ENCODE results near the gene CDCA5. TPM values are rescaled to one million over a fixed set of nuclear protein-coding genes. Genes with fewer than 3 reads are reported as not detected.

Gene CDCA5
- total and polyA plus RNA-seq, 4 donors, result 1.8 to 2.7 (median 2.2) TPM

DNA sequence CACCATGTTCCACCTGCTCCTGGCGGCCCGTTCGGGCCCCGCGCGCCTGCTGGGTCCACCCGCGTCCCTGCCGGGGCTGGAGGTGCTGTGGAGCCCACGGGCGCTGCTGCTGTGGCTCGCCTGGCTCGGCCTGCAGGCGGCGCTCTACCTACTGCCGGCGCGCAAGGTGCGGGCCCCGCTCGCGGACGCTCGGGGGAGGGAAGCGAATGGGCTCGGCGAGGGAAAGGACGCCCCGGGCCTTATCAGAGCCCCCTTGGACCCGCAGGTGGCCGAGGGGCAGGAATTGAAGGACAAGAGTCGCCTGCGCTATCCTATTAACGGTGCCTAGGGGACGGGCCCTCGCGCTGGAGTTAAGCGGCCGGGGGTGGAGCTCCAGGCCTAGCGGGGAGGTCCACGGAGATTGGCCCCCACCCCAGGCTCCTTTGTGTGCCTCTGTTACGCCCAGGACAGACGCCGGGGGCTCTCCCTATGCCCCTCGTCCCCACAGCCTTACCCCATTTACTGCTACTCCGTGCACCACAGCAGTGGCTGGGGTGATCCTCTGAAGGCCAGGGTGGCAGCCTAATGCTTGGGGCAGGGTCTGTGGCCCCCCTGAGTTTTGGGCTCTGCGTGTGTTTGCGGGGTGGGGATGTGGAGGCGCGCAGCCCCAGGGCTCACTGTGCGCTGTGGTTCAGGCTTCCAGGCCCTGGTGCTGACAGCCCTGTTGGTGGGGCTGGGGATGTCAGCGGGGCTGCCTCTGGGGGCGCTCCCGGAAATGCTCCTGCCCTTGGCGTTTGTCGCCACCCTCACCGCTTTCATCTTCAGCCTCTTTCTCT is 28.9 kb upstream of the CDCA5 start:
- 2% methylated on average over 44 to 57 of the region's 57 CpGs for WGBS, 2 donors
- peak in 2 of 3 donors; percentile 33 to 58 for DNase-seq
- peak; percentile 50 for ATAC-seq (ENCODE audit: insufficient read depth, low FRiP score)
- Histone ChIP-seq H3K4me3 (peak overlapping the region; percentile 36), H3K27me3 (ENCODE audit: control insufficient read depth in 3 of 3, insufficient read depth in 3 of 3, low read length in 2 of 3) (peaks cover 0 to 3% (median 0%) of the 10 kb centered on the region in 3 donors), H3K9me3 (ENCODE audit: control insufficient read depth in 4 of 4, insufficient read depth in 3 of 4, low read length in 3 of 4) (no peaks in the 10 kb centered on the region), H3K36me3 (ENCODE audit: control insufficient read depth in 4 of 4, insufficient read depth in 4 of 4, low read length in 4 of 4) (peaks cover 8 to 22% (median 10%) of the 10 kb centered on the region in 4 donors), H3K27ac (ENCODE audit: low read depth in 1 of 2, low read length in 1 of 2) (peak overlapping the region; percentile 15 to 77), H3K4me1 (ENCODE audit: control insufficient read depth in 5 of 5, insufficient read depth in 5 of 5, low read length in 5 of 5) (peaks cover 0 to 37% (median 9%) of the 10 kb centered on the region in 5 donors), H3K9ac (ENCODE audit: insufficient read depth in 1 of 2, low read length in 2 of 2) (no peak overlapping the region)
- TF ChIP-seq CTCF (IDR thresholded peaks at IDR 0.05; ENCODE audit: control extremely low read depth, extremely low read depth), result peak; percentile 59

DNA sequence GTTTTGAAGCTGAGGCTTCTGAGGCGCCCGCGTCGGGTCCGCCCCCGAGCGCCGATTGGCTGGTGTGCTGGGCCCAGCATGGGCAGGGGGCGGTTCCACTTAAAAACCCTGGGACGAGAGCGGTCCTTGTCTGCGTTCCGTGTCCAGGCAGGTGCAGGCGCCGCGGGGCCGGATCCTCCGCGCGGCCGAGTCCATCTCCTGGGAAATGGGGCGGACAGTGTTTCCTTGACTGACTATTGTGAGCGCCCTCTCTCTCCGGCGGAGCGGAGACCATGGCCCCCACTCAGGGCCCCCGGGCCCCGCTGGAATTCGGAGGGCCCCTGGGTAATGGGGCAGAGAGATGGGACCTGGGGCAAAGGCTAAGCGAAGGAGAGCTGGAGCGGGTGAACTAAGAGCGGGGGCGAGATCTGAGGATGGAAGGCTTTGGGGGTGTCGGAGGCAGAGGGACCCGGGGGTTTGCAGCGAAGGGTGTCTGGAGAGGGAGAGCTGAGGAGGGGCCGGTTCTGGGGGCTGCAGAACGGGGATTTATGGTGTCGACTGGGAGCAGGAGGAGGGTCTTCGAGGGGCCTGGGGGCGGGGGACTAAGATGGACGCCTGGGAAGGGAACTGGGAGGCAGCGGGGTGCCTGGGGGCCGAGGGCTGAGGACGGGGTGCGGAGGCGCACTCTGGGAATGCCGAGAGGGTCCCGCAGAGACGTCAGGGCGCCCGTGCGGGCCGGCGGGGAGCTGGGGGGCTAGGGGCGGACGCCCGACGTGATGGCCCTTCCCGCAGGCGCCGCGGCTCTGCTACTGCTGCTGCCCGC is 28.1 kb upstream of the CDCA5 start, which contains the start of gene TM7SF2:
TM7SF2 (plus strand) TSS at position 129 of the 802 bp plus-strand sequence; CDS start at position 273, 144 bp downstream.
- ATAC-seq (ENCODE audit: insufficient read depth, low FRiP score) (peak; percentile 85), DNase-seq (peak; percentile 85 to 91 (median 89))
- H3K9me3 ChIP-seq (ENCODE audit: control insufficient read depth in 4 of 4, insufficient read depth in 3 of 4, low read length in 3 of 4), result no peaks in the 10 kb centered on the region
- 1% methylated on average over 57 to 64 of the region's 64 CpGs for WGBS, 2 donors
- no peak within 1 kb of the TSS for H3K9ac ChIP-seq (ENCODE audit: insufficient read depth in 1 of 2, low read length in 2 of 2)
- peaks cover 8 to 27% (median 10%) of the 10 kb centered on the region in 4 donors for H3K36me3 ChIP-seq (ENCODE audit: control insufficient read depth in 4 of 4, insufficient read depth in 4 of 4, low read length in 4 of 4)
- H3K4me3 ChIP-seq, result peak within 1 kb of the TSS; percentile 36
- no peak for TF ChIP-seq CTCF (IDR thresholded peaks at IDR 0.05; ENCODE audit: control extremely low read depth, extremely low read depth)
- peaks cover 0 to 36% (median 9%) of the 10 kb centered on the region in 5 donors for H3K4me1 ChIP-seq (ENCODE audit: control insufficient read depth in 5 of 5, insufficient read depth in 5 of 5, low read length in 5 of 5)
- peaks cover 0 to 3% (median 0%) of the 10 kb centered on the region in 3 donors for H3K27me3 ChIP-seq (ENCODE audit: control insufficient read depth in 3 of 3, insufficient read depth in 3 of 3, low read length in 2 of 3)
- peak within 1 kb of the TSS; percentile 55 to 77 for H3K27ac ChIP-seq (ENCODE audit: low read depth in 1 of 2, low read length in 1 of 2)

GRCh38 chr11:65111159-65111743 is 27.4 kb upstream of the CDCA5 start:
- Histone ChIP-seq H3K9me3 (ENCODE audit: control insufficient read depth in 4 of 4, insufficient read depth in 3 of 4, low read length in 3 of 4) (no peaks in the 10 kb centered on the region), H3K9ac (ENCODE audit: insufficient read depth in 1 of 2, low read length in 2 of 2) (no peak overlapping the region), H3K27me3 (ENCODE audit: control insufficient read depth in 3 of 3, insufficient read depth in 3 of 3, low read length in 2 of 3) (peaks cover 0 to 3% (median 0%) of the 10 kb centered on the region in 3 donors), H3K4me3 (no peak overlapping the region), H3K27ac (ENCODE audit: low read depth in 1 of 2, low read length in 1 of 2) (peak overlapping the region in 1 of 2 donors; percentile 52), H3K36me3 (ENCODE audit: control insufficient read depth in 4 of 4, insufficient read depth in 4 of 4, low read length in 4 of 4) (peaks cover 8 to 27% (median 10%) of the 10 kb centered on the region in 4 donors), H3K4me1 (ENCODE audit: control insufficient read depth in 5 of 5, insufficient read depth in 5 of 5, low read length in 5 of 5) (peaks cover 0 to 29% (median 9%) of the 10 kb centered on the region in 5 donors)
- no peak for DNase-seq
- WGBS, 2 donors, result 62 to 68% methylated on average over 31 of the region's 31 CpGs
- no peak for ATAC-seq (ENCODE audit: insufficient read depth, low FRiP score)
- TF ChIP-seq CTCF (IDR thresholded peaks at IDR 0.05; ENCODE audit: control extremely low read depth, extremely low read depth), result no peak
